Gastroesophageal sphincter (tissue), 3 donors: ENCODE results near the gene KCTD8.

Source experiments
- CTCF ChIP-seq, 4 experiments: fragments of 200-600 bp in 2 of 4; fragments of 450-650 bp in 2 of 4; sonication (generic) in 1 of 4; IDR thresholded peaks; one replicate each; pipeline ENCODE4 v1.5.1; 2017 to 2019; ENCODE audit warnings: antibody characterized with exemption in 4 of 4, mild to moderate bottlenecking in 2 of 4, moderate library complexity in 2 of 4
- EP300 ChIP-seq: sonication (generic); formaldehyde crosslinking; IDR thresholded peaks from one replicate; pipeline ENCODE4 v1.6.1; 2017; ENCODE audit warnings: antibody characterized with exemption, mild to moderate bottlenecking

GRCh38 chr4:44147571-44148075 lies 301.0 kb downstream of the KCTD8 start:
- no peak for TF ChIP-seq CTCF (IDR thresholded peaks at IDR 0.05)
- no peak for TF ChIP-seq EP300
